Spinal cord (tissue), 10 donors: ENCODE data around the gene TMEM107. TPM values are rescaled to one million over a fixed set of nuclear protein-coding genes. Genes with fewer than 3 reads are reported as not detected.

ENCODE experiments used
- DNase-seq, 6 donors: peaks; one replicate each; pipeline versions ENCODE4 v3.0.0 to v3.0.0-alpha.2; 2013 to 2015; ENCODE audit warnings: low spot score in 6 of 6, low read depth in 4 of 6
- H3K27ac ChIP-seq: one replicate; pipeline ENCODE4 v1.5.1; 2013; ENCODE audit warnings: low read depth, low read length, control low read depth
- H3K27me3 ChIP-seq: one replicate; pipeline ENCODE4 v1.6.1; 2013; ENCODE audit warnings: low read length; ENCODE audit not compliant: control insufficient read depth, insufficient read depth
- H3K36me3 ChIP-seq: one replicate; pipeline ENCODE4 v1.6.1; 2013; ENCODE audit warnings: low read length; ENCODE audit not compliant: control insufficient read depth, insufficient read depth
- H3K4me1 ChIP-seq: one replicate; pipeline ENCODE4 v1.6.1; 2013; ENCODE audit warnings: low read length; ENCODE audit not compliant: control insufficient read depth, insufficient read depth
- H3K4me3 ChIP-seq: one replicate; pipeline ENCODE4 v1.5.1; 2013; ENCODE audit warnings: low read depth, low read length, control low read depth
- H3K9me3 ChIP-seq: one replicate; pipeline ENCODE4 v1.6.1; 2013; ENCODE audit warnings: low read length; ENCODE audit not compliant: control insufficient read depth, insufficient read depth
- WGBS: methylation state at CpG from one replicate; pipeline ENCODE4 v1.1.5; 2013; ENCODE audit warnings: missing lambda C conversion rate; ENCODE audit not compliant: insufficient coverage; 5-methylcytosine and 5-hydroxymethylcytosine counted together
- long read RNA-seq, 4 donors: transcript quantifications; one replicate each; lab custom pipeline, GENCODE V29; 2026
- polyA plus RNA-seq, 2 donors: library from polyadenylated mRNA; unstranded; fragments of 120-200 nt; gene quantifications; one replicate each; pipeline ENCODE4 v1.2.1, GENCODE V29; 2013; ENCODE audit not compliant: insufficient read length in 2 of 2
- total RNA-seq, 2 donors: library from RNA; depleted of rRNA in 1 of 2; stranded (reverse); fragments of 120-200 nt in 1 of 2; fragments of >200 nt in 1 of 2; gene quantifications; one replicate each; pipeline versions ENCODE4 v1.2.3 to v1.2.4, GENCODE V29; 2013 to 2014
- donor health status: healthy.

TMEM107 gene
- 10 to 100 TPM; 19.0 to 48.1 TPM for total RNA-seq
- 10 to 100 TPM; 22.3 to 22.8 TPM for polyA plus RNA-seq
- long read RNA-seq, donor 1, partial matches to known transcripts = 0 of 8 reads
- long read RNA-seq, donor 1, other reads (novel, unspliced or antisense) = 0 of 8 reads
- long read RNA-seq, donor 2, partial matches to known transcripts = 0 of 6 reads
- long read RNA-seq, donor 2, other reads (novel, unspliced or antisense) = 0 of 6 reads
- long read RNA-seq, donor 3, partial matches to known transcripts = 0 of 3 reads
- long read RNA-seq, donor 3, other reads (novel, unspliced or antisense) = 0 of 3 reads
- long read RNA-seq, donor 4, transcript TMEM107-205 (2 exons, 1,210 nt) = major isoform, 9 of 18 reads
- long read RNA-seq, donor 4, transcript TMEM107-204 (5 exons, 747 nt) = minor isoform, 6 of 18 reads
- long read RNA-seq, donor 4, partial matches to known transcripts = 0 of 18 reads
- long read RNA-seq, donor 4, other reads (novel, unspliced or antisense) = 0 of 18 reads

DNA sequence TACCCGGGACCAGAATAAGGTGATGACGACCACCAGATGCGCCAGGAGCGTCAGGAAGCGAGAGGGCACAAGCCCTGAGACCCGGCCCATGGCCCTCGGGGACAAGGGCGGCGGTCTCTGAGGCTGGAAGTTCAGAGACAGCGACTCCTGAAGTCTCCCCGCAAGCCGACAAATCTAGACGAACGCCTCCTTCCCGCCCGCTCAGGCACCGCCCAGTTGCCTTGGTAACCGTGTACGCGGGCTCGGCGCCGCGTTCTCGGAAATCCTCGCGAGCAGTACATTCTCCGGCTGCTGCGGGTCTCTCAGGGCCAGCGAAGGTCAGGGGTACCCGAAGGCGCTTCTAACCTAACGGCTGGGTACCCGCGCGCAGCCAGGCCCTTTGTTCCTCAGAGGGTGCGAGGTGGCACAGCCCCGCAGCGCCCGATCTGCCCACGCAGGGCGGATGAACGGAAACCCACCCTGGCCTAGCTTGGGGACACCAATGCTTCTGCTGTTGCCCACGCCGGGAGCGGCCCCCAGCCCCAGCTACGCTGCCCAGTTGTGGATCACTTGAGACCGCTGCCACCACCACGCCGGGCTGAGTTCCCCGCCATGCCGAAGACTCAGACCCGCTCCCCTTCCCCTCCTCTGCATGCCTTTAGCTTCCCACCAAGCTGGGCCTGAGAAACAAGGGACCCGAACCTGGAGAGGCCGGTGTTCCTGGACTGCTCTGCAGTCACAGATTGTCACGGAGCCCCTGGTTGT lies at the start of gene TMEM107:
Gene TMEM107, minus strand, starts transcription at position 184 of the 744 bp plus-strand sequence. Its CDS starts 94 bp downstream, at position 90.
- Histone ChIP-seq H3K27ac (peak within 1 kb of the TSS; percentile 97), H3K4me3 (peak within 1 kb of the TSS; percentile 83), H3K9me3 (no peaks in the 10 kb centered on the region), H3K36me3 (no peaks in the 10 kb centered on the region), H3K4me1 (peaks cover 44% of the 10 kb centered on the region), H3K27me3 (no peaks in the 10 kb centered on the region)
- peak in 4 of 6 donors; percentile 81 to 97 (median 92) for DNase-seq
- under 1% methylated on average over 56 of the region's 56 CpGs for WGBS

DNA sequence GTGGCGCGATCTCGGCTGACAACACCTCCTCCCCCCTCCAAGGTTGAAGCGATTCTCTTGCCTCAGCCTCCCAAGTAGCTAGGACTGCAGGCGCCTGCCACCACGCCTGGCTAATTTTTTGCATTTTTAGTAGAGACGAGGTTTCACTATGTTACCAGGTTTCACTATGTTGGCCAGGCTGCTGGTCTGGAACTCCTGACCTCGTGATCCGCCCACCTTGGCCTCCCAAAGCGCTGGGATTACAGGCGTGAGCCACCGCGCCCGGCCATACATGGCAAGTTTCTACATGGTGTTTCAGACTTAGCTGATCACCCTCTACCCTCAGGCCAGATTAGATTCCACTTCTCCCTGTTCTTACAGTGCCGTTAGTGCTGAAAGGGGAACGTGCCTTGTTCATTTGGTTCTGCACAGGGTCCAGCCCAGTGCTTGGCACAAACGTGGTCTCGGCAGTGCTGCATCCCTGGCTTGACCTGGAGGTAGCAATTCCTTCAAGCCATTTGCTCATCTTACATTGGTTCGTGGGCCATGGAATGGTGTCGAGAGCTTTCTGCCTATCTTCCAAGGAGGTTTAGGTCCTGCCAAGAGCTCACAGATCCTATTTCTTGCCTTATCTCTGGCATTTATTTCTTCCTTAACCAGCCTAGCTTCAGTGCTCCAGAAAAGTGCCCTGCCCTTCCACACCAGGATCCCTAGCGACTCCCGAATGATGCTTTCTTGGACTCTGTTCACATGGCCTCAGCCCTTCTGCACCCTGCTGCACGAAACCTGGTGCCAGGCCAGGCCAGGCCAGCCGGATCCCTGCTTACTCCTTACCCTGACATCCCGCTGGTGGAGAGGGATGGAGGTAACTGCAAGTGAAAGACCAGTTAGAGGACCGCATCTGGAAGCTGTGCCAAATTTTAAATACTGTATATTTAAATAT lies 49.0 kb upstream of the TMEM107 start:
- H3K4me3 ChIP-seq = no peak overlapping the region
- no peak for DNase-seq
- H3K4me1 ChIP-seq = peaks cover 49% of the 10 kb centered on the region
- H3K36me3 ChIP-seq = peaks cover 27% of the 10 kb centered on the region
- H3K27ac ChIP-seq = no peak overlapping the region
- 95% methylated on average over 22 of the region's 26 CpGs for WGBS
- H3K9me3 ChIP-seq = no peaks in the 10 kb centered on the region
- no peaks in the 10 kb centered on the region for H3K27me3 ChIP-seq

DNA sequence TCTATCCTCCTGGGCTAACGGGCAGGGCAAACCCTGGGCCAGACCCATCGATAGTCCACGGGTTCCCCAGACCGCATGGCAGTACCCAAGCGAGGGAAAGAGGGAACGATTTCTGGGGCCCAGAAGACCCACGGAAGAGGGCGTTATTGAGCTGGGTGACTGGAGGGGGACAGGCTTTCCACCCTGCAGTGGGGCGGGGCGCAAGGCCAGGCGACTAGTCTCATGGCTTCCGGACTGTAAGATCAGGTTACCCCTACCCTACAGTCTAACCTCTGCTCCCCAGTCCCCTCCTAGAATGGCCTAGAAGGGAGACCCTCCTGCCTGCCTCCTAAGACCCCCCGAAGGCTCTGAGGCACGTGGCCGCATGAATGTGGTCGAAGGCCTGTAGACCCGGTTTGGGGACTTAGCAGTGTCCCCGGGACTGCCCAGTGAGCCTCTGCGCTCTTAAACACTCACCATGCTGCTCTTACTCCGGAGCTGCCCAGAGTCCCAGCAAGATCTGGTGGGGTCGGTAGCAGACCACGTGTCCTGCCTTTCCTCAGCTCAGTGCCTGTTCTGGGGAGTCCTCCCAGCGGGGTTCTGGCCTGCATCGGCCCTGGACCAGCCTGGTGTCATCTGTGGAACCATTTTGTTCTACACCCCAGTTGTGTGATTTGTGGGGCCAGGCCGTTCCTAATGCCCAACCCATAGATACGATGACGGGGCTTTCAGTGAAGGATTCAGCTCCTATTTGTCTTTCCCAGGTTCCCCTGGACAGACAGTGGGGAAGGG lies 47.4 kb upstream of the TMEM107 start:
- Histone ChIP-seq H3K4me3 (peak overlapping the region; percentile 92), H3K27ac (peak overlapping the region; percentile 99), H3K9me3 (no peaks in the 10 kb centered on the region), H3K36me3 (peaks cover 13% of the 10 kb centered on the region), H3K4me1 (peaks cover 50% of the 10 kb centered on the region), H3K27me3 (no peaks in the 10 kb centered on the region)
- WGBS = under 1% methylated on average over 23 of the region's 27 CpGs
- peak in 3 of 6 donors; percentile 14 to 71 (median 70) for DNase-seq

DNA sequence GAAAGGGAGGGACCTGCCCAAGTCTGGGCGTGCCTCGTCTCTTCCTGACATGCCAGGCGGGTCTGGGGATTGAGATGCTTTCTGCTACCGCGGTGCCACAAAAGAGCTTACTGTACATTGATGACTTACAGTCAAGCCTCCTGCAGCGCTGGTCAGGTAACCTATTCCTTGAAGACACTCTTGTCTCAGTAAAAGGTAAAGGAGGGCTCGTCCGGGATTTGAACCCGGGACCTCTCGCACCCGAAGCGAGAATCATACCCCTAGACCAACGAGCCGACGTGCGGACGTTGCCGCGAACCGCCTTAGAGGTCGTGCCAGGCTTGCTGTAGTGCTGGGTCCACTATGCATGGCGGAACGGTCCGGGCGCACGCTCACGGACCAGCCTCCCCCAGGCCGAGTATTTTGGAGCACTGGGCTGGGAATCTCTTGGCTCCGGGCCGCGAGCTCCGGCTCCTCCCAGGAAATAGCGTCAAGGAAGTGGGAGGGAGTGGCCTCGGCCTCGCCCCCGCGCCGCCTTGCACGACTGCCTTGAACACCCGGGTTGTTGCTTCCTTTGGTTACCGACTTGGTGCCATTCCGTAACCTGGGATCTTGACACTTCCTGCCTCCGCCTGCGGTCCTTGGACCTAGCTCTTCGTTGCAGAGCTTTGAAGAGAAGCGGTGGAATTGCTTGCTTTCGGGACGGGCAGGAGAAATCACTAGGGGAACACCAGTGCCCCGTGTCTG lies 46.6 kb upstream of the TMEM107 start:
- Histone ChIP-seq H3K27me3 (no peaks in the 10 kb centered on the region), H3K4me3 (peak overlapping the region; percentile 92), H3K9me3 (no peaks in the 10 kb centered on the region), H3K27ac (peak overlapping the region; percentile 99), H3K4me1 (peaks cover 49% of the 10 kb centered on the region), H3K36me3 (peaks cover 6% of the 10 kb centered on the region)
- WGBS = 0% methylated on average over 49 of the region's 49 CpGs
- DNase-seq = peak; percentile 79 to 97 (median 86)

DNA sequence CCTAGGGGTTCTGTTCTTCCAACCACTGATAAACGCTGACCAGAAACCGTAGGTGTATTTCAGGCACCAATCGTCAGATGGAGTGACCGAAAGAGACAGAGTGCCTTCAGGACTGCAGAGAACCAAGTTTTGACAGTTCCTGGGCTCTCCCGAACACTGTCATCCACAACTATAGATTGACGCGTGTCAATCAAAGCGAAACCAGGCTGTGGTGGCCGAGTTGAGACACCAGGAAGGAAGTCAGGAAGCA lies 46.1 kb upstream of the TMEM107 start:
- Histone ChIP-seq H3K4me3 (peak overlapping the region; percentile 92), H3K36me3 (peaks cover under 1% of the 10 kb centered on the region), H3K4me1 (peaks cover 44% of the 10 kb centered on the region), H3K27me3 (no peaks in the 10 kb centered on the region), H3K9me3 (no peaks in the 10 kb centered on the region), H3K27ac (peak overlapping the region; percentile 99)
- WGBS = 1% methylated on average over 9 of the region's 9 CpGs
- DNase-seq = no peak

DNA sequence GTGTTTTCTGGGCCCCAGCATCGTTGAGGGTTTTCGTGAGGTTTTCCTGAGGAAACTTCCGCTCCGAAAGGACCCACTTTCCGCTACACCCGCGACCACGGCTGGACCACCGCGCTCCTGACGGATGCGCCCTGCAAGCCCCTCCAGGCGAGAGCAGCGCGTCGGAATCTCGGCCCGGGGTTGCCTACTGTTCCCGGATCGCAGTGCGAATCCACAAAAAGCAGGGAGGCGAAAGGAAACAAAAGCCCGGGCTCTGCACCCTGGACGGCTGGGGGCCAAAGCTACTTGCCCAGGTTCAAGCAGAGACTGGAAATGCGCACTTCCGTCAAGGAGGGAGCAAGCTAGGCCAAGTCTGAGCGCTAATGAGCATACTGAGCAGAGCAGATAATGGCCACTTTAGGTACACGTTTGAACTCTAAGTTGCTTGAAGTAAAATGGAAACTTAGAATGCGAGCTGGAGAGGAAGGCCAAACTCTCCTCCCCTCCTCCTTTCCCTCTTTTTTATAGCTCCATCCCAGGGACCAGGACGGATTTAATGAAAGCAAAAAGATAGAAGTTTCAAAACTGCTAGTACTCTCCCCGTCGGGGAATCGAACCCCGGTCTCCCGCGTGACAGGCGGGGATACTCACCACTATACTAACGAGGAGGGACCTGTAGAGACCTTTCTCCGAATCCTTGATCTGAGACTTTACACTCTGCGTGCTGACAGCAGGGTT lies 45.6 kb upstream of the TMEM107 start:
- H3K36me3 ChIP-seq = no peaks in the 10 kb centered on the region
- H3K27me3 ChIP-seq = no peaks in the 10 kb centered on the region
- peak overlapping the region; percentile 92 for H3K4me3 ChIP-seq
- 0% methylated on average over 37 of the region's 40 CpGs for WGBS
- peak; percentile 78 to 97 (median 92) for DNase-seq
- peak overlapping the region; percentile 99 for H3K27ac ChIP-seq
- H3K9me3 ChIP-seq = no peaks in the 10 kb centered on the region
- H3K4me1 ChIP-seq = peaks cover 40% of the 10 kb centered on the region

DNA sequence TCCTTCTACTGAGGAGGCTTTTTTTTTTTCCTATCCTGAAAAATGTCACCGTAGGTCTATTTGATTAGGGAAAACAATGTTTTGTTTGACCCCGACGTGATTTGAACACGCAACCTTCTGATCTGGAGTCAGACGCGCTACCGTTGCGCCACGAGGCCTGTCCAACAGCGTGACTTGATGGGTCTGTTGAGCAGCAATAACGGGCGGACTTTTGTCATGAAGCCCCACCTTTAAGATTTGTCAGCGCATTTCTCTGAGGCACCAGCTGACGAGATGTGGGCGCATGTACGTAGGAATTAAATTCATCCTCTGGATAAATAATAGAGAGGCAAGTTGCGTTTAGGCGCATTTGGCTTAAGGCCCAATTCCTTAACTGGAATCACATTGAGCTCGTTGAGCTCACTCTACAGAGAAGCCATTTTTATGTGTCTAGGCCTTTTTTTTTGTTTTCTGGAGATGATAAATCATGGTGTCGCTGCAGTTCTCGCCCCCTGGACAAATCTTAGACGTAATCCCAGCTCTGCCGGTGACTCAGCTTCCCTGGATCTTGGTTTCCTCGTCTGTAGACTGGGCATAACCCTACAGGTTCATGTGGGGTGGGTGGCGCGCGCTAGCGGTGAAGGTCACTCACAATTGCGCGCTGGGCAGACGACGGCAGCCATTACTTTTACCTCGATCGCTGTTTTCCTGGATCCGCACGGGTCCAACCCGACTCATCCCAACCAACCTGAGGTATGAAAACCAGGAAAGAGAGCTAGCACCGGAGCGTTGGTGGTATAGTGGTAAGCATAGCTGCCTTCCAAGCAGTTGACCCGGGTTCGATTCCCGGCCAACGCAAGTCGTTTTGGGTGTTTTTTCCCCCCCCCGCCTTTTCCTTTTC lies 44.8 kb upstream of the TMEM107 start:
- DNase-seq = peak; percentile 90 to 98 (median 96)
- no peaks in the 10 kb centered on the region for H3K9me3 ChIP-seq
- peak overlapping the region; percentile 92 for H3K4me3 ChIP-seq
- peaks cover 36% of the 10 kb centered on the region for H3K4me1 ChIP-seq
- 0% methylated on average over 39 of the region's 45 CpGs for WGBS
- no peaks in the 10 kb centered on the region for H3K27me3 ChIP-seq
- peak overlapping the region; percentile 99 for H3K27ac ChIP-seq
- no peaks in the 10 kb centered on the region for H3K36me3 ChIP-seq
